Hepatocyte (in vitro differentiated cells): ENCODE measurements around the gene TMPRSS3.

Source experiments
- CTCF ChIP-seq: fragments of 200-600 bp; sonication (generic); IDR thresholded peaks from 2 replicates; pipeline ENCODE4 v1.5.1; 2016; ENCODE audit warnings: antibody characterized with exemption, mild to moderate bottlenecking; ENCODE audit not compliant: poor library complexity
- EZH2 ChIP-seq: fragments of 200-600 bp; sonication (generic); IDR thresholded peaks from 2 replicates; pipeline ENCODE4 v1.6.1; 2016; ENCODE audit warnings: antibody characterized with exemption, mild to moderate bottlenecking, borderline replicate concordance
- EZH2phosphoT487 ChIP-seq: fragments of 200-600 bp; sonication (generic); IDR thresholded peaks from one replicate; pipeline ENCODE4 v1.6.1; 2018; ENCODE audit warnings: antibody characterized with exemption, mild to moderate bottlenecking, low read depth, moderate library complexity; ENCODE audit not compliant: unreplicated experiment, severe bottlenecking

GRCh38 chr21:42363312-42363711 lies 32.5 kb downstream of the TMPRSS3 start:
- TF ChIP-seq CTCF: no peak
- TF ChIP-seq EZH2: no peak
- no peak for TF ChIP-seq EZH2phosphoT487
